Suppressor macrophage (primary cell): Measurements from ENCODE around the gene FGF13.

Experiments
- DNase-seq, 4 experiments: peaks; one replicate each; pipeline ENCODE4 v3.0.0-alpha.2; 2020 to 2022
- total RNA-seq, 17 experiments: gene quantifications; one replicate each; lab custom pipeline; 2026; ENCODE audit warnings: mixed read lengths in 6 of 17, inconsistent platforms in 3 of 17; lab: John Stamatoyannopoulos, UW

Gene FGF13
- 0.10 to 5.3 (median 0.90) reads per million in 17 experiments for total RNA-seq

DNA sequence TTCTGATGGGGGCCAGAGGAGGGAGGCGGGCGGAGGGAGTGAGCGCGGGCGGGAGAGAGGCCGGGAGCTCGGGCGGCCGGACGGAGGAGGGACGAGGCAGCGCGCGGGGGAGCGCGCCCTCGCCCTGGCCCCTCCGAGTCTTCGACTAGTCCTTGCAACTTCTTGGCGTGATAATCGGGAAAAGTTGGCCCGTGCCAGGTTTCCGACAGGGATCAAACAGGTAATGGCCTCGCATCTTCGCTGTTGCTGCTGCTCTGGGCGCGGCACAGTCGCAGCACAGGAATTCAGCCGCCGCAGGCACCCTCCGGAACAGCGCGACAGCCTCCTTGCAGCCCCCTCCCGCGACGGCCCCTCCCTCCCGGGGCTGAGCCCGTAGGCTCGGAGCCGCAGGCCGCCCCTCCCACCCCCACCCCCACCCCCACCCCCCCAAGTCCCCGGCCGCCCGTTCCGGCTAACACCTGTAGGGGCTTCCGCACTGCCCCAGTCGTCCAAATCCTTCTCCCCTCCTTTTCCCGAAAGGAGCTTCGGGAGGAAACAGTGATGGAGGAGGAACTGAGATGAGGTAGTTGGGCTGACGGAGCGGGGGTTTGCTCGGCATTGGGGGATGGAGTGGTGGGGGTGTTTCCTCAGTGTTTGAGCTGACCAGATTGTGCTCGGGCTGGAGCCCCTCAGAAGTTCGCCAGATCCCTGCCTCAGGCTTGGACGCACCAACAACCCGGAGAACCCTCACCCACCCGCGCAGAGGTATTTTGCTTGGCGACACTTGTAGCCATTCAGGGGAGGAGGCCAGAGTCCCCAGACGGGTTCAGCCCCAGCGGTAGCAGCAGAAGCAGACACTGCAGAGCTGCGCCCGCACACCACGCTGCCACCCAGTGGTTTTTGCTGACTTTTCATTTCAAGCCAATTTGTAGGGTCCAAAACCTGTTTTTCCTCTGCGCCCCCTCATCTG lies at the start of gene FGF13:
Gene FGF13, minus strand, starts transcription at position 319 of the 949 bp plus-strand sequence. CDS start 714 bp downstream, outside the sequence.
- peak in 1 of 4 experiments; percentile 2 for DNase-seq

DNA sequence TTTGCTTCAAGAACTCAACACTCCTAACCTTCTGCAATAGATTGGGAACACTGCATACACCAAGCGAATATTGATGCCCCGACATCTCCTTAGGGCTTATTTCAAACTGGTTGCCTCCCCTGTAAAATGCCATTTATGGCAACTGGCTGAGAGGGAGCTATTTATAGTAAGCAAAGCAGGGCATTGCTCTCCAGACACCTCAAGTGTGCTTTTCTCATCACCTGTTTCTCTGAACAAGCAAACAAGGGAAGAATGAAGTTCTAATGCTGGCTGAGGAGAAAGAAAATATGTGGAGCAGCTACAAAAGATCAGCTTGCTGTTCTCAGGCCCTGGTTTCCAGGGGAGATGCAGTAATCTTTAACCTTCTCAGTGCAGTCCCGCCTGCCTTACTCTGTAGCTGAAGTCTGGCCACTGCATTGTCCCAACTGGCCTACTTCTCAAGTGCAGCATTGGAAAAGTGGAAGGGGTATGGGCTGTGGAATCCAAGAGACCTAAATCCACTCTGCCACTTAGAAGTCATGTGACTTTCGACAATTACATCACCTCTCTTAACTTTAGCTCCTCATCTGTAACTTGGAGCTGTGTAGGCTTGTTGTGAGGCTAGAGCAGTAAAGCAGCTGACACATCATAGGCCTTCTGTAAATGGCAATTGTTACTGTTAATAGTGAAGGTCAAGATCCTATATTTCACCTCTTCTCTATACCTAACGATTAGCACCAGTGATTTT lies 47.9 kb upstream of the FGF13 start:
- no peak for DNase-seq

GRCh38 chrX:138756234-138756633 lies 44.7 kb upstream of the FGF13 start:
- DNase-seq, result no peak

DNA sequence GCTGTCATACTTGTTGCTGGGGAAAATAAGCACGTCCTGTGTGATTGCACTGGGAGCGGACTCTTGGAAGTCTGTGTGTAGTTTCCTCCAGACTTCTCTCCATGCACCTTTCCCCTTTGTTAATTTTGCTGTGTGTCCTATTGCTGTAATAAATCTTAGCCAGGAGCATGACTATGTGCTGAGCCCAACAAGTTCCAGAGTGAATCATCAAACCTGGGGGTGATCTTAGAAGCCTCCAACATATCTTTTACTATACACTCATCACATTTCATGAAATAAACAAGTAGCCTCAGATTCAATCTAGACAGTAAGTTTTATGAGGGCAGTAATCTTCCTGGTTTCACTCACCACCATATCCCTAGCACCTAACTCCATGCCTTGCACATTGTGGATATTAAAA lies 43.3 kb upstream of the FGF13 start:
- DNase-seq, result no peak

DNA sequence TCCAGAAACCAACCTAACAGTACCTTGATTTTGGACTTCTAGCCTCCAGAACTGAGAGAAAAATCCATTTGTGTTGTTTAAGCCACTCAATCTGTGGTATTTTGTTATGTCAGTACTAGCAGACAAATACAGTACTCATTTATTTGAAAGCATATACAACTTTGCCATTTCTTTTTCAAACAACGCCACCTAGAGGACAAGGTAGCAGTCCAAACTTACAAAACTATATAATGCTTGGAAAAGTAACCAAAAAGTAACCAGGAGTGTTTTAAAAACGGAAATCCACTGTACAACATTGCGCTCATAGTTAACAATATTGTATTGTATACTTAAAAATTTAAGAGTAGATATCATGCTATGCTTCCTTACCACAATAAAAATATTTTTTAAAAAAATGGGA lies 37.0 kb upstream of the FGF13 start:
- peak in 2 of 4 experiments; percentile 4 to 33 for DNase-seq

GRCh38 chrX:138745196-138745595 lies 33.7 kb upstream of the FGF13 start:
- DNase-seq, result peak; percentile 56 to 70 (median 60)

- DNase-seq, result no peak
Measured at GRCh38 chrX:138742217-138742616, 30.7 kb upstream of the FGF13 start.

- DNase-seq, result no peak
Measured at GRCh38 chrX:138740341-138740740, 28.8 kb upstream of the FGF13 start.

- no peak for DNase-seq
Measured at GRCh38 chrX:138723301-138723700, 11.8 kb upstream of the FGF13 start.

GRCh38 chrX:138719396-138719795 lies 7.9 kb upstream of the FGF13 start:
- DNase-seq, result no peak

GRCh38 chrX:138718941-138719340 lies 7.4 kb upstream of the FGF13 start:
- no peak for DNase-seq

GRCh38 chrX:138710866-138711341 lies 613 bp downstream of the FGF13 start:
- DNase-seq, result no peak

- no peak for DNase-seq
Measured at GRCh38 chrX:138709886-138710791, 1.4 kb downstream of the FGF13 start.

GRCh38 chrX:138708268-138708667 lies 3.2 kb downstream of the FGF13 start:
- no peak for DNase-seq

GRCh38 chrX:138704596-138704995 lies 6.9 kb downstream of the FGF13 start:
- no peak for DNase-seq

DNA sequence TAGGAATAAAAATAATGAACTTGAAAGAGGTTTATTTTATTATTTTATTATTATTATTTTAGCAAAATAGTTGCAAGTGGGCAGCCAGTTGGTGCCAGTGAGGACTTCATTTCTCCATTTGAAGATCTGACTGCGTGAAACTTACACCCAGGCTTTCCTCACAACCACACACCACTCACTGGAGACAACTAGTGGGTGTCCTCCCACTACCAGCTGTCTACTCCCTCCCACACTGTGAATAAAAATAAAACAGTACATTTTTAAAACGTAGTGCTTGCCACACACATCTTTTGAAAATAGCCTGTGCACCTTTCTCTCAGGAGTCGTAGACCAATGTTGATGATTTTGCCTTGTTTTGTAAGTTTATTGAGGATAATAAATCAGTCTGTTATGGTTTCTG lies 7.4 kb downstream of the FGF13 start:
- no peak for DNase-seq

- no peak for DNase-seq
Measured at GRCh38 chrX:138692591-138692990, 18.9 kb downstream of the FGF13 start.

DNA sequence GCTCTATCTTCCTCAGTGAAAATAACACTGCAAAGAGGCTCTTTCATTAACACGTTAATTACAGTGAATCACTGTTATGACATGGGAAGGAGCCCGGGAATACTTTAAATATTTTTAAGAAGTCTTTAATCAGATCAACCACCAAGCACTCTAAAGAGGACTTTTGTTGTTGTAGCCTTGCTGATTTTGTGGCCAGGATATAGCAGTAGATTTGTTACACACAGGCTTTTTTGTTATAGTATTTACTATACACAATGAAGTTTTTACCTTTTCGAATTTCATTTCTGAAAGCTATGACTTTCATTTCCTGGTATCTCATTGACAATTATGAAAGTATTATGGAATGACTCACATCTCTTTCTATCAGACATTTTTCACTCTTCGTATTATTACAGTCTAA lies 20.3 kb downstream of the FGF13 start:
- no peak for DNase-seq

DNA sequence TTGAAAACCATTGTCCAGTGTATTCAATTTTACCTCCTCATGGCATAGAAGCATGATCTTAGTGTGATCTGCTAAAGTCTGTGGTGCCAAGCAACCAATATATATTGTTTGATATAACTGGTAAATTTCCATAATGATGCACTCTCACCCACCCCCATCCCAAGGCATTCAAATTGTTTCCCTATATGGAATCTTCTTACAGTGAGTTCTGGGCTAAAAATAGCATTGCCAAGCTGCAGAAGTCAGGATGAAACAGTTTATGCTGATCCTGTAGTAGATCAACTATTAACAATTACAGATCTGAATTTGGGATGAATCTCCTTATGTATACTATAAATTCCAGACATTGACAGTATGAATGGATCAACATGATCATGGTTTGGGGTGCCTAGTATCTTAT lies 20.9 kb downstream of the FGF13 start:
- DNase-seq, result no peak

GRCh38 chrX:138683600-138683999 lies 27.9 kb downstream of the FGF13 start:
- DNase-seq, result no peak

DNA sequence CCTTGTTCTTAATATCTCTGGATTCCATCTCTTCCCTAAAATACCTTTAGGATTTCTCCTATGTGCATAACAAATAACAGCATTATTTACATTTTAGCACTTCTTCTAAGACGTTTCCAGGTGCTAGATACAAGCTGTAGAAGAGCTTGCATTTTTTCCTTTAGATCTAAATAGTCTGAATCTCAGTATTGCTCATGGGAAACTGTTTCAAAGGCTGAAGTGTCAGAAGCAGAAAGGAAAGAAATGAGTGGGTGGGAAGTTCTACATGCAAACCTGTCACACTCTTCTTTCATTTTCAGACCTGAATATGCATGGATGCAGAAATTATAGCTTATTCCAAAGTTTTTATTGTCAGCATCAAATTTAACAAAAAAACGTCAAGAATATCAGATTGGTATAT lies 41.8 kb downstream of the FGF13 start:
- no peak for DNase-seq

DNA sequence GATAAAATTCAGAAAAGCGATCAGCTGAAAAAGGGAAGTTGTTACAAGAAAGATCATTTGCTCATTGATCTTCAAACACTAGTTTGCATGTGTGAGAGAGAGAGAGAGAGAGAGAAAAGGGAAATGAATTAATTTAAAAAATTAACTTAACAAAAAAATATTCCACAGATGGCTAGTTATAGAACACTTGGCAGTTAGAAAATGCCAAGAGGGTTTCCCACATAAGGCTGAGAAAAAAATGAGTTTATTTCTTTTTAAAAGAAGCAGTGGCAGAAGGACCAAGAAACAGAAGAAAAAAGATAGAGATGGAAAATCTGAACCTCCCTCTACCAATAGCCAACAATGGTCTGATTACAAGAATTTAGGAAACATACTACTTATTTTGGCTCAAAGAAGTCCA lies 47.1 kb downstream of the FGF13 start:
- no peak for DNase-seq
